Endothelial cell of umbilical vein (primary cell): ENCODE measurements around the gene VIPR2. TPM values are rescaled to one million over a fixed set of nuclear protein-coding genes. Genes with fewer than 3 reads are reported as not detected.

Experiments
- BruUV-seq: library from RNA; stranded (reverse); fragments of 400-500 nt; replicated peaks from 2 replicates; lab custom pipeline; 2021; lab: Mats Ljungman, UMichigan
- CTCF ChIA-PET: fragments of 300-600, 350-600 bp; sonication (Branson Sonifier 250); formaldehyde crosslinking; loops from one replicate; lab custom pipeline; 2021; ENCODE audit warnings: antibody characterized with exemption, inconsistent platforms; lab: Charles Lee
- POLR2A ChIA-PET: fragments of 300-600, 350-600 bp; sonication (Branson Sonifier 250); formaldehyde crosslinking; loops from one replicate; lab custom pipeline; 2021; ENCODE audit warnings: antibody characterized with exemption, inconsistent platforms; lab: Charles Lee
- DNase-seq: peaks from one replicate; pipeline ENCODE4 v3.0.0-alpha.2; 2011; ENCODE audit warnings: low read depth, low spot score
- FAIRE-seq: peaks from 2 replicates; lab custom pipeline; 2011; peaks lifted over from hg19 to GRCh38; lab: Jason Lieb, UNC
- H2AFZ ChIP-seq: 2 replicates; pipeline ENCODE4 v1.6.0; 2012; ENCODE audit warnings: low read depth, low read length, control low read depth, inconsistent platforms
- H3K27ac ChIP-seq: 2 replicates; pipeline ENCODE4 v1.5.1; 2011; ENCODE audit warnings: low read depth, mild to moderate bottlenecking, control low read depth, low read length, moderate library complexity; ENCODE audit not compliant: insufficient read depth
- H3K27me3 ChIP-seq, 2 experiments: 2 replicates each; pipeline versions ENCODE4 v1.6.0 to v1.6.1; 2011; ENCODE audit warnings: low read length in 2 of 2, mixed read lengths in 1 of 2; ENCODE audit not compliant: control insufficient read depth in 2 of 2, insufficient read depth in 2 of 2
- H3K36me3 ChIP-seq, 2 experiments: 2 replicates in 1 of 2; 3 replicates in 1 of 2; pipeline ENCODE4 v1.5.1; 2011; ENCODE audit warnings: low read length in 2 of 2, mild to moderate bottlenecking in 1 of 2, moderate library complexity in 1 of 2; ENCODE audit not compliant: control insufficient read depth in 2 of 2, insufficient read depth in 2 of 2; ENCODE audit errors: extremely low read depth in 1 of 2
- H3K4me1 ChIP-seq: 3 replicates; pipeline ENCODE4 v1.5.1; 2011; ENCODE audit warnings: mild to moderate bottlenecking, low read length; ENCODE audit not compliant: control insufficient read depth, insufficient read depth; ENCODE audit errors: extremely low read depth
- H3K4me2 ChIP-seq: 2 replicates; pipeline ENCODE4 v1.6.1; 2011; ENCODE audit warnings: low read length, control low read depth, mixed read lengths; ENCODE audit not compliant: insufficient read depth
- H3K4me3 ChIP-seq, 3 experiments: fragments of 200-600 bp in 1 of 3; sonication (generic), shearing (Covaris generic) in 1 of 3; replicated peaks in 1 of 3; 2 replicates each; pipeline ENCODE4 v1.5.1; 2011 to 2016; ENCODE audit warnings: control low read depth in 3 of 3, low read length in 3 of 3, mild to moderate bottlenecking in 2 of 3, inconsistent platforms in 1 of 3, low read depth in 1 of 3, moderate library complexity in 1 of 3; ENCODE audit not compliant: insufficient read depth in 1 of 3
- H3K79me2 ChIP-seq: 2 replicates; pipeline ENCODE4 v1.6.0; 2012; ENCODE audit warnings: low read length, inconsistent platforms; ENCODE audit not compliant: control insufficient read depth, insufficient read depth
- H3K9ac ChIP-seq: replicated peaks from 2 replicates; pipeline ENCODE3; 2011; ENCODE audit warnings: low read length, control low read depth; ENCODE audit not compliant: insufficient read depth; ENCODE audit errors: extremely low read depth
- H3K9me1 ChIP-seq: replicated peaks from 3 replicates; pipeline ENCODE4 v1.6.0; 2011; ENCODE audit warnings: mild to moderate bottlenecking, low read length; ENCODE audit not compliant: control insufficient read depth, insufficient read depth; ENCODE audit errors: extremely low read depth
- H3K9me3 ChIP-seq: replicated peaks from 2 replicates; pipeline ENCODE4 v1.5.1; 2012; ENCODE audit warnings: low read length, inconsistent platforms; ENCODE audit not compliant: control insufficient read depth, insufficient read depth
- H4K20me1 ChIP-seq: replicated peaks from 2 replicates; pipeline ENCODE3; 2011; ENCODE audit warnings: mild to moderate bottlenecking, low read length; ENCODE audit not compliant: control insufficient read depth, insufficient read depth; ENCODE audit errors: extremely low read depth
- EZH2 ChIP-seq: IDR thresholded peaks from 2 replicates; pipeline ENCODE4 v1.6.1; 2012; ENCODE audit warnings: borderline replicate concordance, low read depth, mild to moderate bottlenecking, moderate library complexity, low read length, inconsistent platforms; ENCODE audit not compliant: severe bottlenecking
- FOS ChIP-seq: IDR thresholded peaks from 2 replicates; pipeline ENCODE4 v1.6.1; 2011; ENCODE audit warnings: mild to moderate bottlenecking, low read length, moderate library complexity, borderline replicate concordance; ENCODE audit not compliant: insufficient read depth
- GATA2 ChIP-seq: IDR thresholded peaks from 2 replicates; pipeline ENCODE4 v1.7.0; 2011; ENCODE audit warnings: low read depth, mild to moderate bottlenecking, moderate library complexity, mixed read lengths, low read length; ENCODE audit not compliant: insufficient read length, insufficient read depth
- JUN ChIP-seq: IDR thresholded peaks from 2 replicates; pipeline ENCODE4 v1.6.1; 2011; ENCODE audit warnings: borderline replicate concordance, low read depth; ENCODE audit not compliant: insufficient read length, insufficient read depth
- MYC ChIP-seq: IDR thresholded peaks from one replicate; pipeline ENCODE4 v1.6.1; 2011; ENCODE audit warnings: mild to moderate bottlenecking, low read depth, low read length
- POLR2A ChIP-seq: IDR thresholded peaks from 2 replicates; pipeline ENCODE4 v1.6.1; 2012; ENCODE audit warnings: low read depth, mild to moderate bottlenecking, control low read depth, low read length
- POLR2AphosphoS5 ChIP-seq: IDR thresholded peaks from 2 replicates; pipeline ENCODE4 v1.6.1; 2012; ENCODE audit warnings: low read depth, mild to moderate bottlenecking, control low read depth, low read length, moderate library complexity; ENCODE audit not compliant: insufficient read depth
- dilution Hi-C: fragments of 300-500 bp; cut with MboI; formaldehyde crosslinking; loops from one replicate; pipeline ENCODE4 v1.15.0; 2019; ENCODE audit warnings: low sequenced_read_pairs; ENCODE audit not compliant: extremely low pct_ligation_motif_present
- intact Hi-C: fragments of 100-400 bp; cut with micrococcal nuclease; formaldehyde crosslinking; loops from one replicate; pipeline ENCODE4 v1.10.0; 2022
- polyA plus RNA-seq, 4 experiments: library from polyadenylated mRNA; depleted of rRNA in 3 of 4; stranded (reverse) in 3 of 4; unstranded in 1 of 4; fragments of >200 nt; gene quantifications; 2 replicates each; pipeline versions ENCODE4 v1.2.1 to v1.2.3, GENCODE V29; 2011 to 2012; ENCODE audit warnings: missing spikeins in 1 of 4
- total RNA-seq: library from RNA; stranded (reverse); gene quantifications from 2 replicates; pipeline ENCODE4 v1.2.3, GENCODE V29; 2021
- TF ChIP-seq, protein P1 (sequence below): IDR thresholded peaks from 2 replicates; pipeline ENCODE4 v1.6.1; 2011; ENCODE audit not compliant: insufficient read depth, insufficient read length
- TF ChIP-seq, protein P2 (sequence below), 2 donors: IDR thresholded peaks; 1 replicate in 1 of 2; 2 replicates in 1 of 2; pipeline ENCODE4 v1.5.1; 2011; ENCODE audit warnings: low read length in 2 of 2, mild to moderate bottlenecking in 2 of 2, moderate library complexity in 2 of 2, control low read depth in 1 of 2, inconsistent platforms in 1 of 2, low read depth in 1 of 2; ENCODE audit not compliant: insufficient read depth in 1 of 2; ENCODE audit errors: extremely low read depth in 1 of 2

VIPR2 gene
- total and polyA plus RNA-seq, 2 donors (not counting 3 experiments of a cell fraction or from before 2014, with no cell fraction given), result not detected

DNA sequence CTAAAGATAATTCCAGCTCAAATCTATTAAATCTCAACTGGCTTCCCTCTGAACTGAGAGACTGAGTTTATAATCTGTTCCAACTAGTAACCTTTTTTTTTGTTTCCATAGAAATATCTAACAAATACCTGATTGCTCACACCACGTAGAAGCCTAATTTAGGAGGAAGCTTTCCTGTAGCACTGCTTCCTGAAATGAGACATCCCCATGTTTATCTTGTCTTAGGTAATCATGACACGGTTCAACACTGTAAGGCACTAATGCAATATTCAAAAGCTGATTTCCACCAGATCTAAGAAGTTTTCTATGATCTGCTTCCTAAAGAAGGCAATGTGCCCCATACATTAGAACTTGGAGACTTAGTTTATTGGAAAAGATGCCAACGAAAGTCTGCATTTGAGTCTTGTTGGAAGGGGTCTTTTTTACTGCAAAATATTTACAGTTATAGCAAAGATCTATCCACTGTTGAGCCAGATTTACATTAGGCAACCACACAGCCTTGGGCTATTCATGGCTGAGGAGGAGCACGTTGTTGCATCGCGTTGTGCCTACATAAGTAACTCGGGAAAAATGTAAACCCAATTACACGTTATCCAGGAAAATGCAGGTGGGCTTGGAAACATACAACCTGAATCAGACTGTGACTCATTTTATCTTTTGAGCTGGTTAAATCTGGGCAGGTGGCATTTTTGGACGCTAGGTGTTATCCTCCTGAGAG lies 66.3 kb downstream of the VIPR2 start:
- Histone ChIP-seq H3K9ac (no peak overlapping the region), H3K9me1 (no peaks in the 10 kb centered on the region), H3K4me2 (no peak overlapping the region), H3K9me3 (no peaks in the 10 kb centered on the region), H3K4me1 (no peaks in the 10 kb centered on the region), H3K79me2 (no peaks in the 10 kb centered on the region), H3K36me3 (no peaks in the 10 kb centered on the region), H3K27ac (no peak overlapping the region), H4K20me1 (no peaks in the 10 kb centered on the region), H3K4me3 (no peak overlapping the region), H3K27me3 (no peaks in the 10 kb centered on the region), H2AFZ (no peak overlapping the region)
- FAIRE-seq, result no peak
- POLR2A ChIA-PET, result no interaction called here
- intact Hi-C loops, result no loop called here
- BruUV-seq, result no TSS peak
- TF ChIP-seq MYC (no peak), JUN (no peak)
- DNase-seq, result no peak
- CTCF ChIA-PET, result no interaction called here
- dilution Hi-C loops, result no loop called here

DNA sequence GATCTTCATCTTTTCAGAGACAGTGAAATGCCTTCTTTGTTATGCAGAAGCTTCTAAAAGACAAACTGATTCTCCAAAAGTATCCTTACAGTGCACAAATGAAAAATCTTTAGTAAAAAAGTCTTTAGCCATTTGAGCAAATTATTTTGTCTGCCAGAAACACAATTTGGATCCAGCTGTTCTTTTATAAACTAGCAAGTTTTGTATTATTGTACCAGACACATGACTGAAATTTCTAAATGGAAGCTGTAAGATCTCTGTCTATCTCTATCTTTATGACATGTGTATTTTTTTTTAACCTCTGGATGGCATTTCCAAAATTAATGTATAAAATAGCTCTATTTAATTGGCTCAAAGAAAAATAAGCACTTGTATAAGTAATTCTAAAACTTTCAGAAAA lies 68.3 kb downstream of the VIPR2 start:
- Histone ChIP-seq H3K4me3 (no peak overlapping the region), H3K4me1 (no peaks in the 10 kb centered on the region), H3K9ac (no peak overlapping the region), H3K36me3 (no peaks in the 10 kb centered on the region), H3K4me2 (no peak overlapping the region), H3K9me3 (no peaks in the 10 kb centered on the region), H3K27me3 (no peaks in the 10 kb centered on the region), H4K20me1 (no peaks in the 10 kb centered on the region), H2AFZ (no peak overlapping the region), H3K79me2 (no peaks in the 10 kb centered on the region), H3K27ac (no peak overlapping the region), H3K9me1 (no peaks in the 10 kb centered on the region)
- intact Hi-C loops, result no loop called here
- dilution Hi-C loops, result no loop called here
- DNase-seq (no peak), FAIRE-seq (no peak)
- CTCF ChIA-PET, result no interaction called here
- BruUV-seq, result no TSS peak
- TF ChIP-seq EZH2 (no peak), MYC (no peak), FOS (no peak), POLR2A (no peak), JUN (no peak), GATA2 (no peak), POLR2AphosphoS5 (no peak)
- TF ChIP-seq, protein P1, sequence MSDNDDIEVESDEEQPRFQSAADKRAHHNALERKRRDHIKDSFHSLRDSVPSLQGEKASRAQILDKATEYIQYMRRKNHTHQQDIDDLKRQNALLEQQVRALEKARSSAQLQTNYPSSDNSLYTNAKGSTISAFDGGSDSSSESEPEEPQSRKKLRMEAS, result no peak
- TF ChIP-seq, protein P2, sequence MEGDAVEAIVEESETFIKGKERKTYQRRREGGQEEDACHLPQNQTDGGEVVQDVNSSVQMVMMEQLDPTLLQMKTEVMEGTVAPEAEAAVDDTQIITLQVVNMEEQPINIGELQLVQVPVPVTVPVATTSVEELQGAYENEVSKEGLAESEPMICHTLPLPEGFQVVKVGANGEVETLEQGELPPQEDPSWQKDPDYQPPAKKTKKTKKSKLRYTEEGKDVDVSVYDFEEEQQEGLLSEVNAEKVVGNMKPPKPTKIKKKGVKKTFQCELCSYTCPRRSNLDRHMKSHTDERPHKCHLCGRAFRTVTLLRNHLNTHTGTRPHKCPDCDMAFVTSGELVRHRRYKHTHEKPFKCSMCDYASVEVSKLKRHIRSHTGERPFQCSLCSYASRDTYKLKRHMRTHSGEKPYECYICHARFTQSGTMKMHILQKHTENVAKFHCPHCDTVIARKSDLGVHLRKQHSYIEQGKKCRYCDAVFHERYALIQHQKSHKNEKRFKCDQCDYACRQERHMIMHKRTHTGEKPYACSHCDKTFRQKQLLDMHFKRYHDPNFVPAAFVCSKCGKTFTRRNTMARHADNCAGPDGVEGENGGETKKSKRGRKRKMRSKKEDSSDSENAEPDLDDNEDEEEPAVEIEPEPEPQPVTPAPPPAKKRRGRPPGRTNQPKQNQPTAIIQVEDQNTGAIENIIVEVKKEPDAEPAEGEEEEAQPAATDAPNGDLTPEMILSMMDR (IDR thresholded peaks at IDR 0.05; ENCODE audit: extremely low read depth in 1 of 2, insufficient read depth in 1 of 2, low read depth in 1 of 2, low read length in 2 of 2), result no peak
- POLR2A ChIA-PET, result no interaction called here
